OCI-LY1 (cell line): ENCODE data around the gene WWOX.

Experiments
- EZH2 ChIP-seq: fragments of 200-600 bp; sonication (generic), shearing (Covaris generic); IDR thresholded peaks from 2 replicates; pipeline ENCODE4 v1.8.0; 2017; ENCODE audit warnings: borderline replicate concordance, mixed run types, mild to moderate bottlenecking, antibody characterized with exemption, low read length, moderate library complexity, mixed read lengths
- TF ChIP-seq, protein P1 (sequence below): fragments of 200-600 bp; sonication (generic), shearing (Covaris generic); IDR thresholded peaks from 2 replicates; pipeline ENCODE4 v1.5.1; 2017; ENCODE audit warnings: mild to moderate bottlenecking, antibody characterized with exemption, low read length, moderate library complexity, mixed read lengths

DNA sequence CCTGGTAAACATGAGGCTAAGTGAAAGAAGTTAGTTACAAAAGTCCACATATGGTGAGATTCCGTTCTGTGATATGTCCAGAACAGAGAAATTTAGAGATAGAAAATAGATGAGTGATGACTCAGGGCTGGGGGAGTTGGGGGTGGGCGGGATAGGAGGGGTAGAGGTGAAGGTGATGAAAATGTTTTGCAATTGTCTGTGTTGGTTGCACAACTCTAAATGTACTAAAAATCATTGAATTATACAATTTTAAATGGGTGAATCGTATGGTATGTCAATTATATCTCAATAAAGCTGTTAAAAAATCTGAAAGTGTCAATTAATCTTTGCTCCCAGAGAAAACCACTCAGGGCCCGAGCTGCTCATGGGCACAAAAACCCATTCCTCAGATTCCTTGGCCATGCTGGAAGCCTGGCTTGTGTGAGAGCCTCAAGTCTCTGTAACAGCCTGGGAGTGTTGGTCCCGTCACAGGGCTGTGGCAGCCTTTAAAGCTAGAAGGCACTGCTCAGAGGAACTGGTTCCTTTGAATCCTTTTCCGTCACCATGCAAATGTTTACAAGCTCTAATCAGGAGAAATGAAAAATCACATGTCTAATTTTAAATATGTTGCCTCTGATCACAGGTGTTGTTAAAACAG lies 225.3 kb downstream of the WWOX start:
- TF ChIP-seq, protein P1, sequence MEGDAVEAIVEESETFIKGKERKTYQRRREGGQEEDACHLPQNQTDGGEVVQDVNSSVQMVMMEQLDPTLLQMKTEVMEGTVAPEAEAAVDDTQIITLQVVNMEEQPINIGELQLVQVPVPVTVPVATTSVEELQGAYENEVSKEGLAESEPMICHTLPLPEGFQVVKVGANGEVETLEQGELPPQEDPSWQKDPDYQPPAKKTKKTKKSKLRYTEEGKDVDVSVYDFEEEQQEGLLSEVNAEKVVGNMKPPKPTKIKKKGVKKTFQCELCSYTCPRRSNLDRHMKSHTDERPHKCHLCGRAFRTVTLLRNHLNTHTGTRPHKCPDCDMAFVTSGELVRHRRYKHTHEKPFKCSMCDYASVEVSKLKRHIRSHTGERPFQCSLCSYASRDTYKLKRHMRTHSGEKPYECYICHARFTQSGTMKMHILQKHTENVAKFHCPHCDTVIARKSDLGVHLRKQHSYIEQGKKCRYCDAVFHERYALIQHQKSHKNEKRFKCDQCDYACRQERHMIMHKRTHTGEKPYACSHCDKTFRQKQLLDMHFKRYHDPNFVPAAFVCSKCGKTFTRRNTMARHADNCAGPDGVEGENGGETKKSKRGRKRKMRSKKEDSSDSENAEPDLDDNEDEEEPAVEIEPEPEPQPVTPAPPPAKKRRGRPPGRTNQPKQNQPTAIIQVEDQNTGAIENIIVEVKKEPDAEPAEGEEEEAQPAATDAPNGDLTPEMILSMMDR: no peak
- TF ChIP-seq EZH2: no peak
